ENCODE measurements around the gene OPCML.

Gene OPCML

DNA sequence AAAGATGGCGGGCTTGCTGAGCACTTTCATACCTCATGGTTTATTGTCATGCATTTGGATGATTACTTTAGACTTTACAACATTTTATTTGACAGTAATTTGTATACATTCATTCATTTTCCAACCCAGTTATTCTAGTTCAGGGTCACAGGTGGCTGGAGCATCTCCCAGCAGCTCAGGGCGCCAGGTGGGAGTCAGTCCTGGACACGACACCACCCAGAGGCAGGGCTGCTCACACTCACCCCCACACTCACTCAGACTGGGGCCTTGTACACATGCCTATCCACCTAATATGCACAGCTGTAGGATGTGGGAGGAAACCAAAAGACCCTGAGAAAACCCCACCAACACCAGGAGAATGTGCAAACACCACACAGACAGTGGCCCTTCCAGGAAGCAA lies 123.9 kb downstream of the OPCML start:
- ChIA-PET POLR2A (no interaction called here), CTCF (no interaction called here)
- no peak for DNase-seq (ENCODE audit: low read depth, low spot score)
- H3K4me3 ChIP-seq (ENCODE audit: low read depth, low read length): no peak overlapping the region
- TF ChIP-seq, protein P1, sequence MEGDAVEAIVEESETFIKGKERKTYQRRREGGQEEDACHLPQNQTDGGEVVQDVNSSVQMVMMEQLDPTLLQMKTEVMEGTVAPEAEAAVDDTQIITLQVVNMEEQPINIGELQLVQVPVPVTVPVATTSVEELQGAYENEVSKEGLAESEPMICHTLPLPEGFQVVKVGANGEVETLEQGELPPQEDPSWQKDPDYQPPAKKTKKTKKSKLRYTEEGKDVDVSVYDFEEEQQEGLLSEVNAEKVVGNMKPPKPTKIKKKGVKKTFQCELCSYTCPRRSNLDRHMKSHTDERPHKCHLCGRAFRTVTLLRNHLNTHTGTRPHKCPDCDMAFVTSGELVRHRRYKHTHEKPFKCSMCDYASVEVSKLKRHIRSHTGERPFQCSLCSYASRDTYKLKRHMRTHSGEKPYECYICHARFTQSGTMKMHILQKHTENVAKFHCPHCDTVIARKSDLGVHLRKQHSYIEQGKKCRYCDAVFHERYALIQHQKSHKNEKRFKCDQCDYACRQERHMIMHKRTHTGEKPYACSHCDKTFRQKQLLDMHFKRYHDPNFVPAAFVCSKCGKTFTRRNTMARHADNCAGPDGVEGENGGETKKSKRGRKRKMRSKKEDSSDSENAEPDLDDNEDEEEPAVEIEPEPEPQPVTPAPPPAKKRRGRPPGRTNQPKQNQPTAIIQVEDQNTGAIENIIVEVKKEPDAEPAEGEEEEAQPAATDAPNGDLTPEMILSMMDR (IDR thresholded peaks at IDR 0.05; ENCODE audit: insufficient read depth, low read length, missing control alignments): no peak

DNA sequence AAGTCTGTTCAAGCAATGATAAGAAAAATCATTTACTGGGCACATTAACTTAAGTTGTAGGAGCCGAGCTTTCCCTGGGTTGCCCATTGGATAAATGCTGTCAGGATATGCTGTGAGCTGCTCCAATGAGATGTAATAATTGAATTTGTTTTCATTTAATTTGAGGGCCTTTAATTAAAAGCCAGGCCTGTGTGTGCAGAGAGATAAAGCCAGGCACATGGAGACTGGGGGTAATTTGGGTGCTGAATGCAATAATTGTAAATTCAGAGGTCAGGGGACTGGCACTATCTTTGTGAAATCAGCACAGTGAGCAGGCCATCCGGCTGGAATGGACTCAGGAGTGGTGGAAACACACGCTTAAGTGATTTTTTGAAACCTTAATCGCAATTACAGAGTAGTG lies 125.8 kb downstream of the OPCML start:
- CTCF ChIA-PET: no interaction called here
- no peak overlapping the region for H3K4me3 ChIP-seq (ENCODE audit: low read depth, low read length)
- no peak for DNase-seq (ENCODE audit: low read depth, low spot score)
- TF ChIP-seq, protein P1 (IDR thresholded peaks at IDR 0.05; ENCODE audit: insufficient read depth, low read length, missing control alignments): no peak
- POLR2A ChIA-PET: no interaction called here

DNA sequence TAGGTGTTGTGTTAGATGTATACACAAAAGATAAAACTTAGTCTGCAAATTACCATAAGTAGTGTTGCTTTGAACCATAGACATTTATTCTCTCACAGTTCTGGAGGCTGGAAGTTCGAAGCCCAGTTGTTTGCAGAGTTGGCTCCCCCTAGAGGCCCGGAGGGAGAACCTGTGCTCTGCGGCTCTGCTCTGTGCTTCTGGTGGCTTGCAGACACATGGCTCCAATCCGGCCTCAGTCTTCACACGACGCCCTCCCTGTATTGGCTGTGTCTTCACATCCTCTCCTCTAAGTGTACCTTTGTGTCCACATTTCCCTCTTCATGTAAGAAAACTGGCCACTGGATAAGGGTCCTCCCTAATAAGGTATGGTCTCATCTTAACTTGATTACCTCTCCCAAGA lies 128.4 kb downstream of the OPCML start:
- DNase-seq (ENCODE audit: low read depth, low spot score): no peak
- TF ChIP-seq, protein P1 (IDR thresholded peaks at IDR 0.05; ENCODE audit: insufficient read depth, low read length, missing control alignments): no peak
- ChIA-PET POLR2A (no interaction called here), CTCF (no interaction called here)
- no peak overlapping the region for H3K4me3 ChIP-seq (ENCODE audit: low read depth, low read length)

- H3K4me3 ChIP-seq (ENCODE audit: low read depth, low read length): no peak overlapping the region
- no peak for DNase-seq (ENCODE audit: low read depth, low spot score)
- POLR2A ChIA-PET: no interaction called here
- CTCF ChIA-PET: no interaction called here
- TF ChIP-seq, protein P1 (IDR thresholded peaks at IDR 0.05; ENCODE audit: insufficient read depth, low read length, missing control alignments): no peak
Observed at GRCh38 chr11:133402551-133402950, 129.8 kb downstream of the OPCML start.

- ChIA-PET CTCF (no interaction called here), POLR2A (no interaction called here)
- no peak for DNase-seq (ENCODE audit: low read depth, low spot score)
- TF ChIP-seq, protein P1 (IDR thresholded peaks at IDR 0.05; ENCODE audit: insufficient read depth, low read length, missing control alignments): no peak
- no peak overlapping the region for H3K4me3 ChIP-seq (ENCODE audit: low read depth, low read length)
Observed at GRCh38 chr11:133399855-133400625, 132.3 kb downstream of the OPCML start.

GRCh38 chr11:133399294-133399693 lies 133.0 kb downstream of the OPCML start:
- ChIA-PET POLR2A (no interaction called here), CTCF (no interaction called here)
- no peak overlapping the region for H3K4me3 ChIP-seq (ENCODE audit: low read depth, low read length)
- DNase-seq (ENCODE audit: low read depth, low spot score): no peak
- TF ChIP-seq, protein P1 (IDR thresholded peaks at IDR 0.05; ENCODE audit: insufficient read depth, low read length, missing control alignments): no peak
